Measurements from ENCODE around the gene MYO1G.

DNA sequence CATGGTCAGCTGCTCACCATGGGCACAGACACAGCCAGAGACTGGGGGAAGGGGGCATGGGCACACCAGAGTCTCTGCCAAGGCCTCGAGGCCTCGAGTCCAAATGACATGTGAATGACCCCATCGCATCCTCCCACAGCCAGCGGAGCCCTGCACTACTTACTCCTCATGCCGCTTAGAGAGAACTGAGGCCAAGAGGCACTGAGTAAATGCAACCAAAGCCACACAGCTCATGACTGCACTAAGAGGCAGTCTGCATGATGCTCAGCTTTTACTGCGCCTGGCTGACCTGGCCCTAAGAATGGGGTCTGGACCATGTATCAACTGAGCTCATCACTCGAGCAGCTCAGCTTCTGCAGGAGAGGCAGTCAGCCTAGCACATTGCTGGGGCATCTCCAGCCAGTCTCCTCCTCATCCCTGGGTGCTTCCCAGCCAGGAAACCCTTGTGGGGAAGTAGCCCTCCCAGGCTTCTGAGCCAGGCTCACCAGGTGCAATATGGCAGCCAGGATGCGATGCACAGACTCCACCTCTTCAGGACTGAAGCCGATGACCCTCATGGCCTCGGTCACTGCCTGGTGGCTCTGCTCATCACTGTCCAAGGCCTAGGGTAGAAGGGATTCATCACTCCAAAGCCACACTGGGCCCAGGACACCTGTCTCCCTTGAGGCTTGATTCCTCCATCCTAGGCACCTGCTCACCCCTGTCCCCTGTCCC is 7.5 kb downstream of the MYO1G start:
- TF ChIP-seq, protein P1, sequence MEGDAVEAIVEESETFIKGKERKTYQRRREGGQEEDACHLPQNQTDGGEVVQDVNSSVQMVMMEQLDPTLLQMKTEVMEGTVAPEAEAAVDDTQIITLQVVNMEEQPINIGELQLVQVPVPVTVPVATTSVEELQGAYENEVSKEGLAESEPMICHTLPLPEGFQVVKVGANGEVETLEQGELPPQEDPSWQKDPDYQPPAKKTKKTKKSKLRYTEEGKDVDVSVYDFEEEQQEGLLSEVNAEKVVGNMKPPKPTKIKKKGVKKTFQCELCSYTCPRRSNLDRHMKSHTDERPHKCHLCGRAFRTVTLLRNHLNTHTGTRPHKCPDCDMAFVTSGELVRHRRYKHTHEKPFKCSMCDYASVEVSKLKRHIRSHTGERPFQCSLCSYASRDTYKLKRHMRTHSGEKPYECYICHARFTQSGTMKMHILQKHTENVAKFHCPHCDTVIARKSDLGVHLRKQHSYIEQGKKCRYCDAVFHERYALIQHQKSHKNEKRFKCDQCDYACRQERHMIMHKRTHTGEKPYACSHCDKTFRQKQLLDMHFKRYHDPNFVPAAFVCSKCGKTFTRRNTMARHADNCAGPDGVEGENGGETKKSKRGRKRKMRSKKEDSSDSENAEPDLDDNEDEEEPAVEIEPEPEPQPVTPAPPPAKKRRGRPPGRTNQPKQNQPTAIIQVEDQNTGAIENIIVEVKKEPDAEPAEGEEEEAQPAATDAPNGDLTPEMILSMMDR (conservative IDR thresholded peaks at IDR 0.05; ENCODE audit: low read length): no peak
- no peak for TF ChIP-seq EZH2phosphoT487 (IDR thresholded peaks at IDR 0.05; ENCODE audit: borderline replicate concordance, low read depth, low read length)

Measured in OCI-LY7 (cell line).